D721Med (cell line): Measurements from ENCODE around the gene EYS.
"Not testable (repeated sequence)": the region's sequence is repeated elsewhere in the genome, so short reads cannot be mapped to it uniquely, and the experiment has no call there.

Experiments used
- DNase-seq: peaks from one replicate; pipeline ENCODE4 v3.0.0; 2011; ENCODE audit warnings: low spot score; ENCODE audit not compliant: insufficient read length
- FAIRE-seq: peaks from 2 replicates; lab custom pipeline; 2011; peaks lifted over from hg19 to GRCh38; lab: Jason Lieb, UNC
- CTCF ChIP-seq: IDR thresholded peaks from 2 replicates; pipeline ENCODE4 v1.5.1; 2012; ENCODE audit warnings: mild to moderate bottlenecking, control low read depth; ENCODE audit not compliant: insufficient read depth; ENCODE audit errors: missing control alignments

Gene EYS

GRCh38 chr6:63750400-63750799 lies 1956.6 kb downstream of the EYS start:
- no peak for TF ChIP-seq CTCF

GRCh38 chr6:63745784-63746183 lies 1961.2 kb downstream of the EYS start:
- no peak for TF ChIP-seq CTCF
- DNase-seq = no peak
- FAIRE-seq = no peak

More at GRCh38 chr6:63750400-63750799, 1956.6 kb downstream of the EYS start:
- FAIRE-seq (no peak), DNase-seq (no peak)

- DNase-seq (no peak), FAIRE-seq (no peak)
- no peak for TF ChIP-seq CTCF
Observed at GRCh38 chr6:63744810-63745209, 1962.2 kb downstream of the EYS start.

- FAIRE-seq (no peak), DNase-seq (no peak)
- TF ChIP-seq CTCF = no peak
Observed at GRCh38 chr6:63743691-63744090, 1963.3 kb downstream of the EYS start.

- TF ChIP-seq CTCF = no peak
- FAIRE-seq (no peak), DNase-seq (no peak)
Observed at GRCh38 chr6:63742060-63742459, 1965.0 kb downstream of the EYS start.

- FAIRE-seq (no peak), DNase-seq (no peak)
- no peak for TF ChIP-seq CTCF
Observed at GRCh38 chr6:63740709-63741108, 1966.3 kb downstream of the EYS start.

GRCh38 chr6:63739094-63739687 lies 1967.8 kb downstream of the EYS start:
- FAIRE-seq (no peak), DNase-seq (no peak)
- TF ChIP-seq CTCF = no peak

- not testable (repeated sequence) for FAIRE-seq, DNase-seq
Observed at GRCh38 chr6:63738190-63738589, 1968.8 kb downstream of the EYS start.
